ENCODE data around the gene PLEKHN1. TPM values are rescaled to one million over a fixed set of nuclear protein-coding genes. Genes with fewer than 3 reads are reported as not detected.

Gene PLEKHN1
- total and polyA plus RNA-seq, 7 experiments from 2014 or later, result 0.18 to 3.0 (median 0.83) TPM; not detected in 1

- DNase-seq, result no peak
- Histone ChIP-seq H3K4me3 (ENCODE audit: low read length) (no peak overlapping the region), H3K4me1 (ENCODE audit: control insufficient read depth in 2 of 2, insufficient read depth in 2 of 2, low read length in 2 of 2) (peaks cover 0 to 3% of the 10 kb centered on the region in 2 donors), H3K36me3 (ENCODE audit: control insufficient read depth in 2 of 3, insufficient read depth in 3 of 3, low read length in 3 of 3) (no peaks in the 10 kb centered on the region), H3K9me3 (ENCODE audit: control insufficient read depth in 2 of 3, low read length in 3 of 3) (no peaks in the 10 kb centered on the region), H3K27me3 (ENCODE audit: control insufficient read depth in 2 of 2, insufficient read depth in 2 of 2, low read length in 2 of 2) (peaks cover 6 to 7% of the 10 kb centered on the region in 2 donors), H3K27ac (ENCODE audit: low read depth, low read length) (no peak overlapping the region)
- Mint-ChIP-seq H3K27me3 (peaks cover 14 to 44% (median 18%) of the 10 kb centered on the region in 5 donors), H3K4me1 (peaks cover 0 to 5% (median 0%) of the 10 kb centered on the region in 7 donors), H3K36me3 (no peaks in the 10 kb centered on the region), H3K9me3 (no peaks in the 10 kb centered on the region), H3K27ac (no peak overlapping the region), H3K4me3 (no peak overlapping the region)
- CTCF ChIA-PET, result no interaction called here
- POLR2A ChIA-PET, result no interaction called here
- intact Hi-C loops (cut with micrococcal nuclease), result no loop called here
- no peak for ATAC-seq
Measured at GRCh38 chr1:929712-930632, 36.3 kb upstream of the PLEKHN1 start.

- ATAC-seq (no peak), DNase-seq (no peak)
- H3K4me1 Mint-ChIP-seq, result peaks cover 0 to 5% (median 0%) of the 10 kb centered on the region in 7 donors
- H3K27me3 ChIP-seq (ENCODE audit: control insufficient read depth in 2 of 2, insufficient read depth in 2 of 2, low read length in 2 of 2), result peaks cover 5% of the 10 kb centered on the region in 2 donors
- H3K36me3 ChIP-seq (ENCODE audit: control insufficient read depth in 2 of 3, insufficient read depth in 3 of 3, low read length in 3 of 3), result no peaks in the 10 kb centered on the region
- ChIA-PET POLR2A (no interaction called here), CTCF (no interaction called here)
- H3K4me3 ChIP-seq (ENCODE audit: low read length), result no peak overlapping the region
- H3K4me1 ChIP-seq (ENCODE audit: control insufficient read depth in 2 of 2, insufficient read depth in 2 of 2, low read length in 2 of 2), result peaks cover 0 to 2% of the 10 kb centered on the region in 2 donors
- no peak overlapping the region for H3K27ac ChIP-seq (ENCODE audit: low read depth, low read length)
- H3K4me3 Mint-ChIP-seq, result no peak overlapping the region
- no peaks in the 10 kb centered on the region for H3K36me3 Mint-ChIP-seq
- H3K27ac Mint-ChIP-seq, result no peak overlapping the region
- H3K27me3 Mint-ChIP-seq, result peaks cover 16 to 48% (median 25%) of the 10 kb centered on the region in 5 donors
- H3K9me3 ChIP-seq (ENCODE audit: control insufficient read depth in 2 of 3, low read length in 3 of 3), result no peaks in the 10 kb centered on the region
- intact Hi-C loops (cut with micrococcal nuclease), result no loop called here
- no peaks in the 10 kb centered on the region for H3K9me3 Mint-ChIP-seq
Measured at GRCh38 chr1:930633-931138, 35.6 kb upstream of the PLEKHN1 start.

GRCh38 chr1:931380-932172 lies 34.7 kb upstream of the PLEKHN1 start:
- H3K9me3 ChIP-seq (ENCODE audit: control insufficient read depth in 2 of 3, low read length in 3 of 3), result no peaks in the 10 kb centered on the region
- no peaks in the 10 kb centered on the region for H3K36me3 ChIP-seq (ENCODE audit: control insufficient read depth in 2 of 3, insufficient read depth in 3 of 3, low read length in 3 of 3)
- H3K4me1 Mint-ChIP-seq, result peaks cover 0 to 5% (median 0%) of the 10 kb centered on the region in 7 donors
- no peak for DNase-seq
- no peaks in the 10 kb centered on the region for H3K4me1 ChIP-seq (ENCODE audit: control insufficient read depth in 2 of 2, insufficient read depth in 2 of 2, low read length in 2 of 2)
- ChIA-PET CTCF (no interaction called here), POLR2A (no interaction called here)
- H3K4me3 Mint-ChIP-seq, result no peak overlapping the region
- H3K27ac ChIP-seq (ENCODE audit: low read depth, low read length), result no peak overlapping the region
- no peaks in the 10 kb centered on the region for H3K36me3 Mint-ChIP-seq
- peak overlapping the region in 1 of 9 donors; percentile 74 for H3K27ac Mint-ChIP-seq
- H3K4me3 ChIP-seq (ENCODE audit: low read length), result no peak overlapping the region
- ATAC-seq, result no peak
- H3K27me3 Mint-ChIP-seq, result peaks cover 8 to 41% (median 20%) of the 10 kb centered on the region in 5 donors
- intact Hi-C loops (cut with micrococcal nuclease), result no loop called here
- H3K27me3 ChIP-seq (ENCODE audit: control insufficient read depth in 2 of 2, insufficient read depth in 2 of 2, low read length in 2 of 2), result no peaks in the 10 kb centered on the region
- H3K9me3 Mint-ChIP-seq, result no peaks in the 10 kb centered on the region

GRCh38 chr1:932173-932510 lies 34.1 kb upstream of the PLEKHN1 start:
- ChIA-PET CTCF (no interaction called here), POLR2A (no interaction called here)
- Mint-ChIP-seq H3K4me3 (no peak overlapping the region), H3K27ac (no peak overlapping the region), H3K4me1 (peaks cover 0 to 5% (median 0%) of the 10 kb centered on the region in 7 donors), H3K36me3 (no peaks in the 10 kb centered on the region), H3K9me3 (no peaks in the 10 kb centered on the region), H3K27me3 (peaks cover 5 to 40% (median 16%) of the 10 kb centered on the region in 5 donors)
- no peaks in the 10 kb centered on the region for H3K4me1 ChIP-seq (ENCODE audit: control insufficient read depth in 2 of 2, insufficient read depth in 2 of 2, low read length in 2 of 2)
- intact Hi-C loops (cut with micrococcal nuclease), result no loop called here
- H3K36me3 ChIP-seq (ENCODE audit: control insufficient read depth in 2 of 3, insufficient read depth in 3 of 3, low read length in 3 of 3), result no peaks in the 10 kb centered on the region
- no peak overlapping the region for H3K27ac ChIP-seq (ENCODE audit: low read depth, low read length)
- DNase-seq (no peak), ATAC-seq (no peak)
- no peaks in the 10 kb centered on the region for H3K9me3 ChIP-seq (ENCODE audit: control insufficient read depth in 2 of 3, low read length in 3 of 3)
- H3K4me3 ChIP-seq (ENCODE audit: low read length), result no peak overlapping the region
- no peaks in the 10 kb centered on the region for H3K27me3 ChIP-seq (ENCODE audit: control insufficient read depth in 2 of 2, insufficient read depth in 2 of 2, low read length in 2 of 2)

- Histone ChIP-seq H3K4me3 (ENCODE audit: low read length) (no peak overlapping the region), H3K9me3 (ENCODE audit: control insufficient read depth in 2 of 3, low read length in 3 of 3) (no peaks in the 10 kb centered on the region), H3K27me3 (ENCODE audit: control insufficient read depth in 2 of 2, insufficient read depth in 2 of 2, low read length in 2 of 2) (no peaks in the 10 kb centered on the region), H3K4me1 (ENCODE audit: control insufficient read depth in 2 of 2, insufficient read depth in 2 of 2, low read length in 2 of 2) (no peaks in the 10 kb centered on the region), H3K27ac (ENCODE audit: low read depth, low read length) (no peak overlapping the region), H3K36me3 (ENCODE audit: control insufficient read depth in 2 of 3, insufficient read depth in 3 of 3, low read length in 3 of 3) (no peaks in the 10 kb centered on the region)
- intact Hi-C loops (cut with micrococcal nuclease), result no loop called here
- Mint-ChIP-seq H3K9me3 (no peaks in the 10 kb centered on the region), H3K27me3 (peaks cover 5 to 37% (median 21%) of the 10 kb centered on the region in 5 donors), H3K36me3 (no peaks in the 10 kb centered on the region), H3K4me3 (peak overlapping the region in 1 of 10 donors; percentile 41), H3K27ac (no peak overlapping the region), H3K4me1 (peaks cover 0 to 5% (median 0%) of the 10 kb centered on the region in 7 donors)
- DNase-seq (no peak), ATAC-seq (no peak)
- ChIA-PET POLR2A (no interaction called here), CTCF (no interaction called here)
Measured at GRCh38 chr1:932776-933602, 33.3 kb upstream of the PLEKHN1 start.

GRCh38 chr1:933603-933940 lies 32.7 kb upstream of the PLEKHN1 start:
- DNase-seq, result no peak
- Mint-ChIP-seq H3K27me3 (peaks cover 6 to 42% (median 22%) of the 10 kb centered on the region in 5 donors), H3K4me1 (peaks cover 0 to 5% (median 0%) of the 10 kb centered on the region in 7 donors), H3K4me3 (peak overlapping the region in 1 of 10 donors; percentile 41), H3K9me3 (no peaks in the 10 kb centered on the region), H3K36me3 (no peaks in the 10 kb centered on the region), H3K27ac (no peak overlapping the region)
- no peak for ATAC-seq
- H3K27me3 ChIP-seq (ENCODE audit: control insufficient read depth in 2 of 2, insufficient read depth in 2 of 2, low read length in 2 of 2), result no peaks in the 10 kb centered on the region
- no peak overlapping the region for H3K4me3 ChIP-seq (ENCODE audit: low read length)
- no peaks in the 10 kb centered on the region for H3K9me3 ChIP-seq (ENCODE audit: control insufficient read depth in 2 of 3, low read length in 3 of 3)
- ChIA-PET CTCF (no interaction called here), POLR2A (no interaction called here)
- no peaks in the 10 kb centered on the region for H3K36me3 ChIP-seq (ENCODE audit: control insufficient read depth in 2 of 3, insufficient read depth in 3 of 3, low read length in 3 of 3)
- H3K4me1 ChIP-seq (ENCODE audit: control insufficient read depth in 2 of 2, insufficient read depth in 2 of 2, low read length in 2 of 2), result no peaks in the 10 kb centered on the region
- intact Hi-C loops (cut with micrococcal nuclease), result no loop called here
- no peak overlapping the region for H3K27ac ChIP-seq (ENCODE audit: low read depth, low read length)

Data from naive thymus-derived CD4-positive, alpha-beta T cell (primary cell).